CD14-positive monocyte (primary cell): ENCODE data around the gene FLAD1. TPM values are rescaled to one million over a fixed set of nuclear protein-coding genes. Genes with fewer than 3 reads are reported as not detected.
A peak's percentile ranks its signal among the peaks of the same experiment; 100 is the strongest.

Experiments
- DNase-seq, 3 donors: peaks; one replicate each; pipeline ENCODE4 v3.0.0-alpha.2; 2011 to 2022
- H2AFZ ChIP-seq: 2 replicates; pipeline ENCODE4 v1.6.0; 2012; ENCODE audit warnings: mild to moderate bottlenecking, low read depth, low read length, inconsistent platforms; ENCODE audit not compliant: insufficient read depth, poor library complexity, severe bottlenecking
- H3K27ac ChIP-seq, 2 donors: 1 replicate in 1 of 2; 2 replicates in 1 of 2; pipeline ENCODE4 v1.5.1; 2012 to 2013; ENCODE audit warnings: low read length in 2 of 2, control low read depth in 1 of 2, inconsistent platforms in 1 of 2, low read depth in 1 of 2, mild to moderate bottlenecking in 1 of 2
- H3K27me3 ChIP-seq, 2 donors: one replicate each; pipeline versions ENCODE4 v1.6.0 to v1.6.1; 2011 to 2013; ENCODE audit warnings: low read length in 2 of 2; ENCODE audit not compliant: control insufficient read depth in 2 of 2, insufficient read depth in 2 of 2
- H3K36me3 ChIP-seq, 2 donors: replicated peaks in 1 of 2; 1 replicate in 1 of 2; 2 replicates in 1 of 2; pipeline versions ENCODE4 v1.5.1 to v1.6.1; 2012 to 2013; ENCODE audit warnings: low read length in 2 of 2, control low read depth in 1 of 2, inconsistent platforms in 1 of 2, mild to moderate bottlenecking in 1 of 2; ENCODE audit not compliant: insufficient read depth in 2 of 2, control insufficient read depth in 1 of 2
- H3K4me1 ChIP-seq, 2 donors: 1 replicate in 1 of 2; 2 replicates in 1 of 2; pipeline versions ENCODE4 v1.5.1 to v1.6.1; 2012 to 2013; ENCODE audit warnings: low read length in 2 of 2, control low read depth in 1 of 2, inconsistent platforms in 1 of 2, mild to moderate bottlenecking in 1 of 2, moderate library complexity in 1 of 2; ENCODE audit not compliant: insufficient read depth in 2 of 2, control insufficient read depth in 1 of 2
- H3K4me2 ChIP-seq: replicated peaks from 2 replicates; pipeline ENCODE3; 2012; ENCODE audit warnings: low read length, moderate library complexity, mild to moderate bottlenecking; ENCODE audit not compliant: poor library complexity, severe bottlenecking; ENCODE audit errors: extremely low read depth
- H3K4me3 ChIP-seq, 3 experiments: fragments of 200-600 bp in 1 of 3; sonication (generic) in 1 of 3; replicated peaks in 1 of 3; 1 replicate in 2 of 3; 2 replicates in 1 of 3; pipeline ENCODE4 v1.5.1; 2011 to 2013; ENCODE audit warnings: low read length in 3 of 3, mild to moderate bottlenecking in 3 of 3, control low read depth in 2 of 3, low read depth in 2 of 3, inconsistent platforms in 1 of 3, moderate library complexity in 1 of 3
- H3K79me2 ChIP-seq: 2 replicates; pipeline ENCODE4 v1.6.0; 2012; ENCODE audit warnings: mild to moderate bottlenecking, control low read depth, inconsistent platforms, low read length, moderate library complexity; ENCODE audit not compliant: insufficient read depth
- H3K9ac ChIP-seq: 2 replicates; pipeline ENCODE4 v1.6.0; 2017; ENCODE audit warnings: low read length, mild to moderate bottlenecking; ENCODE audit not compliant: insufficient read depth, poor library complexity, severe bottlenecking
- H3K9me3 ChIP-seq, 2 donors: replicated peaks in 1 of 2; 1 replicate in 1 of 2; 2 replicates in 1 of 2; pipeline versions ENCODE4 v1.5.1 to v1.6.1; 2012 to 2013; ENCODE audit warnings: low read length in 2 of 2, control low read depth in 1 of 2; ENCODE audit not compliant: control insufficient read depth in 1 of 2, insufficient read depth in 1 of 2
- H4K20me1 ChIP-seq: 2 replicates; pipeline ENCODE4 v1.6.0; 2012; ENCODE audit warnings: mild to moderate bottlenecking, low read length, control low read depth, moderate library complexity; ENCODE audit not compliant: insufficient read depth
- H3K27ac Mint-ChIP-seq, 7 donors: one replicate each; pipeline ENCODE4 v1.8.0; 2020; ENCODE audit warnings: mild to moderate bottlenecking in 7 of 7, mixed read lengths in 7 of 7, moderate library complexity in 6 of 7, inconsistent platforms in 2 of 7
- H3K27me3 Mint-ChIP-seq, 3 donors: one replicate each; pipeline ENCODE4 v1.8.0; 2021 to 2022; ENCODE audit warnings: low read depth in 3 of 3, mild to moderate bottlenecking in 3 of 3, mixed read lengths in 3 of 3, moderate library complexity in 3 of 3, inconsistent platforms in 1 of 3
- H3K36me3 Mint-ChIP-seq, 2 donors: one replicate each; pipeline ENCODE4 v1.8.0; 2020; ENCODE audit warnings: mixed read lengths in 2 of 2, inconsistent platforms in 1 of 2, mild to moderate bottlenecking in 1 of 2
- H3K4me1 Mint-ChIP-seq: one replicate; pipeline ENCODE4 v1.8.0; 2020; ENCODE audit warnings: mild to moderate bottlenecking, mixed read lengths
- H3K4me3 Mint-ChIP-seq, 2 donors: one replicate each; pipeline ENCODE4 v1.8.0; 2020; ENCODE audit warnings: mild to moderate bottlenecking in 2 of 2, mixed read lengths in 2 of 2, moderate library complexity in 1 of 2
- H3K9me3 Mint-ChIP-seq, 7 donors: one replicate each; pipeline ENCODE4 v1.8.0; 2020 to 2022; ENCODE audit warnings: mixed read lengths in 7 of 7, mild to moderate bottlenecking in 6 of 7, moderate library complexity in 6 of 7, inconsistent platforms in 2 of 7
- WGBS: methylation state at CpG from one replicate; pipeline ENCODE4 v1.1.5; 2013; ENCODE audit warnings: missing lambda C conversion rate; ENCODE audit not compliant: insufficient coverage; 5-methylcytosine and 5-hydroxymethylcytosine counted together
- intact Hi-C, 2 donors: fragments of 100-400 bp; cut with micrococcal nuclease; formaldehyde crosslinking; loops; one replicate each; pipeline versions ENCODE4 v1.15.0 to v1.15.1; 2023
- polyA plus RNA-seq, 3 donors: library from polyadenylated mRNA; depleted of rRNA in 1 of 3; unstranded in 2 of 3; stranded (reverse) in 1 of 3; fragments of 300-500 nt in 2 of 3; fragments of >200 nt in 1 of 3; fragmentation: Illumina TruSeq in 2 of 3; gene quantifications; 1 replicate in 2 of 3; 2 replicates in 1 of 3; pipeline ENCODE4 v1.2.3, GENCODE V29; 2012 to 2021
- TF ChIP-seq, protein P1 (sequence below): fragments of 200-600 bp; IDR thresholded peaks from one replicate; pipeline ENCODE4 v1.8.0; 2022; ENCODE audit warnings: antibody characterized with exemption, mild to moderate bottlenecking

FLAD1 gene
- polyA plus RNA-seq, 3 donors = 31.5 to 41.6 (median 35.1) TPM

DNA sequence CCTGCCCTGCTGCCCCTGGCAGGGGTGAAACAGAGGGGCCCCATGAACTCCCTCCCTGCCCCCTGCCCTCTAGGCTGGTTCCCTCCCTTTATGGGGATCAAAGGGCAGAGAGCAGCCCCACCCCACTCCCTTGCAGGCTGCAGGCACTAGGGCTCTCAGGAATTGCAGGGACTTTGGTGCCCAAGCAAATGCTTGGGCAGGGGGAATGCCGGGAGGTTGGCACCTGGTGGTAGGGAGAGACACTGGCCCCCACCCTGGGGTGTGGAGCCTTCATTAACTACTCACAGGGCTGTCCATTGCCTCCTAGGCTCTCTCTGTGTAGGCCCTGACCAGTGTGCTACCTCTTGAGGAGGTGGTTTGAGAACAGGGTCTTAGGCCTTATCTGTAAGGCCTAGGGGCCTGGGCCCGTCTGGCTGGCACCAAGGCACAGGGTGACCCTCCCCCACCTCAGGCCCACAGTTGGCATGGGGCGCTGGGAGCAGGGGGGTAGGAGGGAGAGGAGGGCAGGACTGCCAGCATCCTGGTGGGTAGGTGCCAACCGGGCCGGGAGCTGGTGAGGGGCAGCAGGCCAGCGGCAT lies 24.2 kb downstream of the FLAD1 start:
- Histone ChIP-seq H4K20me1 (peaks cover 50% of the 10 kb centered on the region), H3K4me1 (peaks cover 69 to 84% of the 10 kb centered on the region in 2 donors), H3K36me3 (peaks cover 0 to 8% of the 10 kb centered on the region in 2 donors), H3K79me2 (peaks cover 98% of the 10 kb centered on the region), H2AFZ (no peak overlapping the region), H3K4me2 (peak overlapping the region; percentile 100), H3K27me3 (no peaks in the 10 kb centered on the region), H3K4me3 (peak overlapping the region; percentile 89 to 100 (median 93)), H3K9me3 (no peaks in the 10 kb centered on the region), H3K9ac (peak overlapping the region; percentile 79), H3K27ac (peak overlapping the region; percentile 91 to 99)
- peaks cover 65% of the 10 kb centered on the region for H3K4me1 Mint-ChIP-seq
- intact Hi-C loops = loop anchor here (2.0 to 5.0 kb wide), 3 partner anchors 35 to 45 kb away; partner anchors contain the start of genes SHC1 (in 2 of the 2), ADAM15 (in 1 of the 2) and CKS1B (in 1 of the 2)
- H3K27me3 Mint-ChIP-seq = no peaks in the 10 kb centered on the region
- H3K9me3 Mint-ChIP-seq = no peaks in the 10 kb centered on the region
- H3K27ac Mint-ChIP-seq = peak overlapping the region; percentile 94 to 100 (median 99)
- no peak for DNase-seq
- H3K36me3 Mint-ChIP-seq = peaks cover 3 to 23% of the 10 kb centered on the region in 2 donors
- WGBS = 0% methylated on average over 1 of the region's 6 CpGs
- H3K4me3 Mint-ChIP-seq = peak overlapping the region; percentile 91 to 98
- TF ChIP-seq, protein P1, sequence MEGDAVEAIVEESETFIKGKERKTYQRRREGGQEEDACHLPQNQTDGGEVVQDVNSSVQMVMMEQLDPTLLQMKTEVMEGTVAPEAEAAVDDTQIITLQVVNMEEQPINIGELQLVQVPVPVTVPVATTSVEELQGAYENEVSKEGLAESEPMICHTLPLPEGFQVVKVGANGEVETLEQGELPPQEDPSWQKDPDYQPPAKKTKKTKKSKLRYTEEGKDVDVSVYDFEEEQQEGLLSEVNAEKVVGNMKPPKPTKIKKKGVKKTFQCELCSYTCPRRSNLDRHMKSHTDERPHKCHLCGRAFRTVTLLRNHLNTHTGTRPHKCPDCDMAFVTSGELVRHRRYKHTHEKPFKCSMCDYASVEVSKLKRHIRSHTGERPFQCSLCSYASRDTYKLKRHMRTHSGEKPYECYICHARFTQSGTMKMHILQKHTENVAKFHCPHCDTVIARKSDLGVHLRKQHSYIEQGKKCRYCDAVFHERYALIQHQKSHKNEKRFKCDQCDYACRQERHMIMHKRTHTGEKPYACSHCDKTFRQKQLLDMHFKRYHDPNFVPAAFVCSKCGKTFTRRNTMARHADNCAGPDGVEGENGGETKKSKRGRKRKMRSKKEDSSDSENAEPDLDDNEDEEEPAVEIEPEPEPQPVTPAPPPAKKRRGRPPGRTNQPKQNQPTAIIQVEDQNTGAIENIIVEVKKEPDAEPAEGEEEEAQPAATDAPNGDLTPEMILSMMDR = no peak

DNA sequence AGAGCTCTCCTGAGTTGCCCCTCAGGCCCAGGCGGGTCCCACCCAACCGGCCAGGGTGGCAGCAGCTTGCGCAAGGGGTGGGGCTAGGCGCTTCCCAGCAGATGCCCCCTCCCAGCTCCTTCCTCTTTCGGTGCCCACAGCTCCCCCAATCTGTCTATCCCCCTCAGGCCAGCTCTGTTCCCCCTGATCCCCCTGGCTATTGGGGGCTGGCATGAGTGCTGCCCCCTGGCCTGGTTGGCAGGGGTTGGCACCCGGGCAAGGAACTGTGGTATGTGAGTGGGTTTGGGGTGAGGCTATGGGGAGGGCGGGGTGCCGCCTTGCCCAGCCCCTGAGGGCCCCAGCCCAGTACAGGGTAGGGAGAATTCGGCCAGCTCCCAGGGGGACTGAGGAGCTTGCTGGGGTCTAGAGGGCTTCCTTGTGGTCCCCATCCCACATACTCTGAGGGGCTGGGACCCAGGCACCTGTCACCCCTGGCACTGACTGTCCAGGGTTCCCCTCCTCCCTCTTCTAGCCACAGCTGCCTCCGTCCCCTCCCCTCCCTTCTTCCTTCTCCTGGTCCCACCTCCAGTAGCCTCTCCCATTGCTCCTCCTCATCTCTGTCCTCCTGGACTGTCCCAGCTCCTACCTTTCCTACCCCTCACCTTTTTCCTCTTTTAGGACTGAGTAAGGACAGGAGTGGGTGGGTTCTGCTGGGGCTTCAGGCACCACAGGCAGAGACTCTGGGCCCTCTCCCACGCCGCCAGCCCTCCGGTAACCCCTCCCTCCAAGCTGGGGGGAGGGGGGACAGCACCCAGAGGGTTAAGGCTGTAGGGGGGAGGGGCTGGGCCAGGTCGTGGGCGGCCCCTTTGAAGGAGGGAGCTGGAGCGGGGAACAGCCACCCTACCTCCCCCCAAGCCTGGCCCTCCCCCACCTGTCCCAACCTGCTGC lies 25.1 kb downstream of the FLAD1 start:
- Mint-ChIP-seq H3K27me3 (no peaks in the 10 kb centered on the region), H3K36me3 (peaks cover 8 to 27% of the 10 kb centered on the region in 2 donors), H3K4me1 (peaks cover 74% of the 10 kb centered on the region), H3K9me3 (no peaks in the 10 kb centered on the region), H3K27ac (peak overlapping the region; percentile 77 to 100 (median 94)), H3K4me3 (peak overlapping the region; percentile 91 to 98)
- H3K36me3 ChIP-seq = peaks cover 0 to 8% of the 10 kb centered on the region in 2 donors
- peaks cover 100% of the 10 kb centered on the region for H3K79me2 ChIP-seq
- H3K27ac ChIP-seq = peak overlapping the region; percentile 91 to 99
- peak overlapping the region; percentile 100 for H3K4me2 ChIP-seq
- TF ChIP-seq, protein P1 = no peak
- peaks cover 79 to 93% of the 10 kb centered on the region in 2 donors for H3K4me1 ChIP-seq
- intact Hi-C loops = loop anchor here (5.0 kb wide), 2 partner anchors 36 to 44 kb away; partner anchors contain the start of genes ADAM15 (in 1 of the 2), CKS1B (in 1 of the 2) and SHC1 (in 1 of the 2)
- peak overlapping the region; percentile 89 to 100 (median 93) for H3K4me3 ChIP-seq
- no peaks in the 10 kb centered on the region for H3K27me3 ChIP-seq
- peaks cover 60% of the 10 kb centered on the region for H4K20me1 ChIP-seq
- H3K9me3 ChIP-seq = no peaks in the 10 kb centered on the region
- no peak overlapping the region for H2AFZ ChIP-seq
- H3K9ac ChIP-seq = peak overlapping the region; percentile 79
- whole genome bisulfite sequencing = 4% methylated on average over 5 of the region's 16 CpGs
- DNase-seq = peak in 2 of 3 donors; percentile 54 to 58
